WTC11 (cell line): ENCODE data around the gene PRUNE2. TPM values are rescaled to one million over a fixed set of nuclear protein-coding genes. Genes with fewer than 3 reads are reported as not detected.

Experiments
- ATAC-seq: fragments of 200-7000 bp; cut with Tn5 transposase; 2 replicates; pipeline ENCODE4 v1.10.0; 2021; ENCODE audit warnings: mild to moderate bottlenecking, moderate library complexity
- CTCF ChIA-PET: fragments of 300-600 bp; sonication (Branson Sonifier 250); formaldehyde crosslinking; loops from one replicate; lab custom pipeline; 2021; ENCODE audit warnings: antibody characterized with exemption; lab: Charles Lee
- POLR2A ChIA-PET: fragments of 350-600 bp; sonication (Branson Sonifier 250); formaldehyde crosslinking; loops from one replicate; lab custom pipeline; 2021; ENCODE audit warnings: antibody characterized with exemption; lab: Charles Lee
- DNase-seq: peaks from one replicate; pipeline ENCODE4 v3.0.0; 2021; ENCODE audit warnings: low spot score
- H3K27ac Mint-ChIP-seq: 2 replicates; pipeline ENCODE4 v1.8.0; 2021; ENCODE audit warnings: mixed read lengths
- H3K27me3 Mint-ChIP-seq: 2 replicates; pipeline ENCODE4 v1.8.0; 2021; ENCODE audit warnings: low read depth, mild to moderate bottlenecking, moderate library complexity, mixed read lengths
- H3K36me3 Mint-ChIP-seq: 2 replicates; pipeline ENCODE4 v1.8.0; 2021; ENCODE audit warnings: mixed read lengths
- H3K4me1 Mint-ChIP-seq: 2 replicates; pipeline ENCODE4 v1.8.0; 2022; ENCODE audit warnings: mixed read lengths
- H3K4me3 Mint-ChIP-seq: 2 replicates; pipeline ENCODE4 v1.8.0; 2021; ENCODE audit warnings: mild to moderate bottlenecking, moderate library complexity, mixed read lengths
- H3K9me3 Mint-ChIP-seq: 2 replicates; pipeline ENCODE4 v1.8.0; 2021; ENCODE audit warnings: mixed read lengths
- AFF4 ChIP-seq: sonication (generic); formaldehyde crosslinking; IDR thresholded peaks from 2 replicates; pipeline ENCODE4 v1.8.1; 2023; ENCODE audit warnings: mild to moderate bottlenecking, missing genetic modification reagents, borderline replicate concordance
- ATF1 ChIP-seq: sonication (generic); formaldehyde crosslinking; IDR thresholded peaks from 2 replicates; pipeline ENCODE4 v1.8.1; 2023; ENCODE audit warnings: mild to moderate bottlenecking, moderate library complexity, missing genetic modification reagents
- ATF6 ChIP-seq: sonication (generic); formaldehyde crosslinking; IDR thresholded peaks from 2 replicates; pipeline ENCODE4 v1.8.1; 2023; ENCODE audit warnings: mild to moderate bottlenecking, missing genetic modification reagents
- CBFB ChIP-seq: sonication (generic); formaldehyde crosslinking; IDR thresholded peaks from 2 replicates; pipeline ENCODE4 v1.8.1; 2022; ENCODE audit warnings: mild to moderate bottlenecking, low read depth, missing genetic modification reagents
- CREM ChIP-seq: sonication (generic); formaldehyde crosslinking; IDR thresholded peaks from 2 replicates; pipeline ENCODE4 v1.8.1; 2022; ENCODE audit warnings: mild to moderate bottlenecking, missing genetic modification reagents, moderate library complexity
- EMX1 ChIP-seq: fragments of 250-450 bp; sonication (Bioruptor Pico); IDR thresholded peaks from 2 replicates; pipeline ENCODE4 v1.8.0; 2021; ENCODE audit warnings: mild to moderate bottlenecking
- FOXJ3 ChIP-seq: sonication (generic); formaldehyde crosslinking; IDR thresholded peaks from 2 replicates; pipeline ENCODE4 v1.9.0; 2021; ENCODE audit warnings: missing genetic modification reagents, mild to moderate bottlenecking, borderline replicate concordance
- HMGA2 ChIP-seq: fragments of 250-450 bp; sonication (Bioruptor Pico); IDR thresholded peaks from 2 replicates; pipeline ENCODE4 v1.4.0; 2021; ENCODE audit warnings: mild to moderate bottlenecking, moderate library complexity
- IRF1 ChIP-seq: sonication (generic); formaldehyde crosslinking; IDR thresholded peaks from 2 replicates; pipeline ENCODE4 v1.8.0; 2023; ENCODE audit warnings: missing genetic modification reagents
- KAT7 ChIP-seq: sonication (generic); formaldehyde crosslinking; IDR thresholded peaks from 2 replicates; pipeline ENCODE4 v1.8.1; 2023; ENCODE audit warnings: missing genetic modification reagents, mild to moderate bottlenecking, borderline replicate concordance
- PREB ChIP-seq: sonication (generic); formaldehyde crosslinking; IDR thresholded peaks from 2 replicates; pipeline ENCODE4 v1.8.1; 2022; ENCODE audit warnings: mild to moderate bottlenecking, missing genetic modification reagents, moderate library complexity, borderline replicate concordance
- SMAD3 ChIP-seq: sonication (generic); formaldehyde crosslinking; IDR thresholded peaks from 2 replicates; pipeline ENCODE4 v1.8.0; 2022; ENCODE audit warnings: missing genetic modification reagents, mild to moderate bottlenecking, borderline replicate concordance
- TEAD1 ChIP-seq: sonication (generic); formaldehyde crosslinking; IDR thresholded peaks from 2 replicates; pipeline ENCODE4 v1.8.0; 2022; ENCODE audit warnings: mild to moderate bottlenecking, missing genetic modification reagents
- ZBTB21 ChIP-seq: sonication (generic); formaldehyde crosslinking; IDR thresholded peaks from 2 replicates; pipeline ENCODE4 v1.8.1; 2023; ENCODE audit warnings: mild to moderate bottlenecking, missing genetic modification reagents, borderline replicate concordance
- ZMAT4 ChIP-seq: fragments of 250-450 bp; sonication (Bioruptor Pico); IDR thresholded peaks from 2 replicates; pipeline ENCODE4 v1.9.0; 2021; ENCODE audit warnings: mild to moderate bottlenecking
- ZNF512 ChIP-seq: sonication (generic); formaldehyde crosslinking; IDR thresholded peaks from 2 replicates; pipeline ENCODE4 v1.8.1; 2022; ENCODE audit warnings: missing genetic modification reagents, borderline replicate concordance
- total RNA-seq: library from RNA; stranded (reverse); gene quantifications from 3 replicates; pipeline ENCODE4 v1.2.3, GENCODE V29; 2021

The PRUNE2 gene
- total RNA-seq, 1 experiment from 2014 or later: 13.1 TPM

- no peak for DNase-seq
- no peaks in the 10 kb centered on the region for H3K9me3 Mint-ChIP-seq
- H3K27me3 Mint-ChIP-seq: no peaks in the 10 kb centered on the region
- CTCF ChIA-PET: no interaction called here
- no peak overlapping the region for H3K27ac Mint-ChIP-seq
- H3K36me3 Mint-ChIP-seq: no peaks in the 10 kb centered on the region
- no peak overlapping the region for H3K4me3 Mint-ChIP-seq
- ATAC-seq: no peak
- peaks cover 8% of the 10 kb centered on the region; the same call in 1 of the 2 replicates for H3K4me1 Mint-ChIP-seq
- TF ChIP-seq HMGA2 (no peak), EMX1 (CRISPR knock-in tag) (no peak), ATF1 (CRISPR knock-in tag) (no peak), IRF1 (CRISPR knock-in tag) (no peak), ATF6 (CRISPR knock-in tag) (no peak), TEAD1 (no peak), CREM (CRISPR knock-in tag) (no peak), ZMAT4 (CRISPR knock-in tag) (no peak), ZNF512 (no peak), CBFB (CRISPR knock-in tag) (no peak)
- POLR2A ChIA-PET: no interaction called here
Measured at GRCh38 chr9:76628155-76628554, 277.8 kb downstream of the PRUNE2 start.

GRCh38 chr9:76626980-76627379, 278.9 kb downstream of the PRUNE2 start:
- DNase-seq: no peak
- TF ChIP-seq PREB: no peak
- TF ChIP-seq CBFB (CRISPR knock-in tag): no peak
- TF ChIP-seq ZBTB21 (CRISPR knock-in tag): no peak
- no peak for TF ChIP-seq KAT7
- TF ChIP-seq FOXJ3: no peak
- no peak for ATAC-seq
- Mint-ChIP-seq H3K27me3 (no peaks in the 10 kb centered on the region), H3K36me3 (no peaks in the 10 kb centered on the region), H3K4me1 (peaks cover 8% of the 10 kb centered on the region; the same call in 1 of the 2 replicates), H3K4me3 (no peak overlapping the region), H3K27ac (no peak overlapping the region), H3K9me3 (no peaks in the 10 kb centered on the region)
- CTCF ChIA-PET: interaction anchor here (0.6 kb wide), 1 partner anchor 175 kb away, joined by 4 read pairs; no protein-coding TSS in a partner anchor
- POLR2A ChIA-PET: no interaction called here

GRCh38 chr9:76626141-76626540, 279.8 kb downstream of the PRUNE2 start:
- no peak for DNase-seq
- peaks cover 8% of the 10 kb centered on the region; the same call in 1 of the 2 replicates for H3K4me1 Mint-ChIP-seq
- no peaks in the 10 kb centered on the region for H3K36me3 Mint-ChIP-seq
- ATAC-seq: no peak
- TF ChIP-seq AFF4 (no peak), SMAD3 (CRISPR knock-in tag) (no peak)
- no peaks in the 10 kb centered on the region for H3K9me3 Mint-ChIP-seq
- no peak overlapping the region for H3K4me3 Mint-ChIP-seq
- H3K27me3 Mint-ChIP-seq: no peaks in the 10 kb centered on the region
- ChIA-PET CTCF (no interaction called here), POLR2A (no interaction called here)
- no peak overlapping the region for H3K27ac Mint-ChIP-seq
